GM23338 (cell line): Measurements from ENCODE around the gene APOBEC3A.

ENCODE experiments used
- CREB1 ChIP-seq: fragments of 250-450 bp; sonication (Bioruptor Pico); IDR thresholded peaks from 2 replicates; pipeline ENCODE4 v1.5.0; 2020; ENCODE audit warnings: low read depth, mild to moderate bottlenecking, moderate library complexity
- EZH2 ChIP-seq: fragments of 200-600 bp; sonication (generic); IDR thresholded peaks from one replicate; pipeline ENCODE4 v1.8.0; 2017; ENCODE audit warnings: antibody characterized with exemption, mild to moderate bottlenecking, low read depth; ENCODE audit not compliant: unreplicated experiment
- EZH2phosphoT487 ChIP-seq: fragments of 200-600 bp; sonication (generic); IDR thresholded peaks from one replicate; pipeline ENCODE4 v1.8.1; 2018; ENCODE audit warnings: antibody characterized with exemption; ENCODE audit not compliant: unreplicated experiment
- JUNB ChIP-seq: IDR thresholded peaks from one replicate; pipeline ENCODE4 v1.6.1; 2016; ENCODE audit warnings: antibody characterized with exemption; ENCODE audit not compliant: unreplicated experiment
- NANOG ChIP-seq: IDR thresholded peaks from 2 replicates; pipeline ENCODE4 v1.6.1; 2016; ENCODE audit warnings: antibody characterized with exemption, borderline replicate concordance
- POLR2AphosphoS5 ChIP-seq: IDR thresholded peaks from 2 replicates; pipeline ENCODE4 v1.6.1; 2016; ENCODE audit warnings: antibody characterized with exemption, low read depth
- STAT1 ChIP-seq: IDR thresholded peaks from one replicate; pipeline ENCODE4 v1.6.1; 2016; ENCODE audit warnings: antibody characterized with exemption; ENCODE audit not compliant: unreplicated experiment
- ZNF114 ChIP-seq: fragments of 250-450 bp; sonication (Bioruptor Pico); IDR thresholded peaks from 2 replicates; pipeline ENCODE4 v1.5.0; 2020; ENCODE audit warnings: mild to moderate bottlenecking, moderate library complexity
- ZNF331 ChIP-seq: fragments of 250-450 bp; sonication (Bioruptor Pico); IDR thresholded peaks from 2 replicates; pipeline ENCODE4 v1.5.0; 2020; ENCODE audit warnings: low read depth, mild to moderate bottlenecking, moderate library complexity
- TF ChIP-seq, protein P1 (sequence below), 2 experiments: fragments of 200-600 bp in 1 of 2; sonication (generic) in 1 of 2; conservative IDR thresholded peaks; 2 replicates each; pipeline versions ENCODE4 v1.5.1 to v1.6.1; 2016 to 2017; ENCODE audit warnings: antibody characterized with exemption in 2 of 2, low read depth in 2 of 2, mild to moderate bottlenecking in 2 of 2, moderate library complexity in 1 of 2
- TF ChIP-seq, protein P2 (sequence below): IDR thresholded peaks from one replicate; pipeline ENCODE4 v1.6.1; 2018; ENCODE audit warnings: antibody characterized with exemption; ENCODE audit not compliant: unreplicated experiment
- TF ChIP-seq, protein P3 (sequence below): IDR thresholded peaks from 2 replicates; pipeline ENCODE4 v1.6.1; 2016; ENCODE audit warnings: antibody characterized with exemption
- TF ChIP-seq, protein P4 (sequence below): fragments of 250-450 bp; sonication (Bioruptor Pico); IDR thresholded peaks from 2 replicates; pipeline ENCODE4 v1.5.0; 2020; ENCODE audit warnings: mild to moderate bottlenecking, moderate library complexity

DNA sequence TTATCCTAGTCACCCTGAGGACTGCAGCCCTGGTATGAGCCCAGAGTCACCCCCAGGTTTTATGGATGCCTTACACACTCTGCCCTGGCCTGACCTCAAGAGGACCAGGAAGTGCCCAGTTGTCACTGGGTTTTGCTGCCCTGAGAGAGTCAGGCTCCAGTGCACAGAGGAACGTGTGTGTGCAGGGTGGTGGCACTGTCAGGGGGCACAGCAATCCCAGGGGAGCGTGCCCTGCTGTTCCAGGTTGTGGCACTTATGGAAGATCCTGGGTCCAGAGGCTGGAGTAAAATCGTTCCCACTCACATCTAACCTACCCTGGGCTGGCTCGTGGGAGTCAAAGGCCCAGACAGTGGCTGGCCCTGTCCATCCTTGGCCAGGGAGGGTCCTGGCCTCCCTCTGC is 7.6 kb downstream of the APOBEC3A start:
- TF ChIP-seq, protein P1, sequence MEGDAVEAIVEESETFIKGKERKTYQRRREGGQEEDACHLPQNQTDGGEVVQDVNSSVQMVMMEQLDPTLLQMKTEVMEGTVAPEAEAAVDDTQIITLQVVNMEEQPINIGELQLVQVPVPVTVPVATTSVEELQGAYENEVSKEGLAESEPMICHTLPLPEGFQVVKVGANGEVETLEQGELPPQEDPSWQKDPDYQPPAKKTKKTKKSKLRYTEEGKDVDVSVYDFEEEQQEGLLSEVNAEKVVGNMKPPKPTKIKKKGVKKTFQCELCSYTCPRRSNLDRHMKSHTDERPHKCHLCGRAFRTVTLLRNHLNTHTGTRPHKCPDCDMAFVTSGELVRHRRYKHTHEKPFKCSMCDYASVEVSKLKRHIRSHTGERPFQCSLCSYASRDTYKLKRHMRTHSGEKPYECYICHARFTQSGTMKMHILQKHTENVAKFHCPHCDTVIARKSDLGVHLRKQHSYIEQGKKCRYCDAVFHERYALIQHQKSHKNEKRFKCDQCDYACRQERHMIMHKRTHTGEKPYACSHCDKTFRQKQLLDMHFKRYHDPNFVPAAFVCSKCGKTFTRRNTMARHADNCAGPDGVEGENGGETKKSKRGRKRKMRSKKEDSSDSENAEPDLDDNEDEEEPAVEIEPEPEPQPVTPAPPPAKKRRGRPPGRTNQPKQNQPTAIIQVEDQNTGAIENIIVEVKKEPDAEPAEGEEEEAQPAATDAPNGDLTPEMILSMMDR (conservative IDR thresholded peaks at IDR 0.05; ENCODE audit: low read depth in 2 of 2): no peak
- TF ChIP-seq, protein P2, sequence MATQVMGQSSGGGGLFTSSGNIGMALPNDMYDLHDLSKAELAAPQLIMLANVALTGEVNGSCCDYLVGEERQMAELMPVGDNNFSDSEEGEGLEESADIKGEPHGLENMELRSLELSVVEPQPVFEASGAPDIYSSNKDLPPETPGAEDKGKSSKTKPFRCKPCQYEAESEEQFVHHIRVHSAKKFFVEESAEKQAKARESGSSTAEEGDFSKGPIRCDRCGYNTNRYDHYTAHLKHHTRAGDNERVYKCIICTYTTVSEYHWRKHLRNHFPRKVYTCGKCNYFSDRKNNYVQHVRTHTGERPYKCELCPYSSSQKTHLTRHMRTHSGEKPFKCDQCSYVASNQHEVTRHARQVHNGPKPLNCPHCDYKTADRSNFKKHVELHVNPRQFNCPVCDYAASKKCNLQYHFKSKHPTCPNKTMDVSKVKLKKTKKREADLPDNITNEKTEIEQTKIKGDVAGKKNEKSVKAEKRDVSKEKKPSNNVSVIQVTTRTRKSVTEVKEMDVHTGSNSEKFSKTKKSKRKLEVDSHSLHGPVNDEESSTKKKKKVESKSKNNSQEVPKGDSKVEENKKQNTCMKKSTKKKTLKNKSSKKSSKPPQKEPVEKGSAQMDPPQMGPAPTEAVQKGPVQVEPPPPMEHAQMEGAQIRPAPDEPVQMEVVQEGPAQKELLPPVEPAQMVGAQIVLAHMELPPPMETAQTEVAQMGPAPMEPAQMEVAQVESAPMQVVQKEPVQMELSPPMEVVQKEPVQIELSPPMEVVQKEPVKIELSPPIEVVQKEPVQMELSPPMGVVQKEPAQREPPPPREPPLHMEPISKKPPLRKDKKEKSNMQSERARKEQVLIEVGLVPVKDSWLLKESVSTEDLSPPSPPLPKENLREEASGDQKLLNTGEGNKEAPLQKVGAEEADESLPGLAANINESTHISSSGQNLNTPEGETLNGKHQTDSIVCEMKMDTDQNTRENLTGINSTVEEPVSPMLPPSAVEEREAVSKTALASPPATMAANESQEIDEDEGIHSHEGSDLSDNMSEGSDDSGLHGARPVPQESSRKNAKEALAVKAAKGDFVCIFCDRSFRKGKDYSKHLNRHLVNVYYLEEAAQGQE: no peak
- TF ChIP-seq EZH2phosphoT487 (no peak), EZH2 (no peak), POLR2AphosphoS5 (no peak), ZNF114 (CRISPR knock-in tag) (no peak), CREB1 (no peak), JUNB (no peak), ZNF331 (CRISPR knock-in tag) (no peak), NANOG (no peak), STAT1 (no peak)
- TF ChIP-seq, protein P3, sequence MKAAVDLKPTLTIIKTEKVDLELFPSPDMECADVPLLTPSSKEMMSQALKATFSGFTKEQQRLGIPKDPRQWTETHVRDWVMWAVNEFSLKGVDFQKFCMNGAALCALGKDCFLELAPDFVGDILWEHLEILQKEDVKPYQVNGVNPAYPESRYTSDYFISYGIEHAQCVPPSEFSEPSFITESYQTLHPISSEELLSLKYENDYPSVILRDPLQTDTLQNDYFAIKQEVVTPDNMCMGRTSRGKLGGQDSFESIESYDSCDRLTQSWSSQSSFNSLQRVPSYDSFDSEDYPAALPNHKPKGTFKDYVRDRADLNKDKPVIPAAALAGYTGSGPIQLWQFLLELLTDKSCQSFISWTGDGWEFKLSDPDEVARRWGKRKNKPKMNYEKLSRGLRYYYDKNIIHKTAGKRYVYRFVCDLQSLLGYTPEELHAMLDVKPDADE: no peak
- TF ChIP-seq, protein P4, sequence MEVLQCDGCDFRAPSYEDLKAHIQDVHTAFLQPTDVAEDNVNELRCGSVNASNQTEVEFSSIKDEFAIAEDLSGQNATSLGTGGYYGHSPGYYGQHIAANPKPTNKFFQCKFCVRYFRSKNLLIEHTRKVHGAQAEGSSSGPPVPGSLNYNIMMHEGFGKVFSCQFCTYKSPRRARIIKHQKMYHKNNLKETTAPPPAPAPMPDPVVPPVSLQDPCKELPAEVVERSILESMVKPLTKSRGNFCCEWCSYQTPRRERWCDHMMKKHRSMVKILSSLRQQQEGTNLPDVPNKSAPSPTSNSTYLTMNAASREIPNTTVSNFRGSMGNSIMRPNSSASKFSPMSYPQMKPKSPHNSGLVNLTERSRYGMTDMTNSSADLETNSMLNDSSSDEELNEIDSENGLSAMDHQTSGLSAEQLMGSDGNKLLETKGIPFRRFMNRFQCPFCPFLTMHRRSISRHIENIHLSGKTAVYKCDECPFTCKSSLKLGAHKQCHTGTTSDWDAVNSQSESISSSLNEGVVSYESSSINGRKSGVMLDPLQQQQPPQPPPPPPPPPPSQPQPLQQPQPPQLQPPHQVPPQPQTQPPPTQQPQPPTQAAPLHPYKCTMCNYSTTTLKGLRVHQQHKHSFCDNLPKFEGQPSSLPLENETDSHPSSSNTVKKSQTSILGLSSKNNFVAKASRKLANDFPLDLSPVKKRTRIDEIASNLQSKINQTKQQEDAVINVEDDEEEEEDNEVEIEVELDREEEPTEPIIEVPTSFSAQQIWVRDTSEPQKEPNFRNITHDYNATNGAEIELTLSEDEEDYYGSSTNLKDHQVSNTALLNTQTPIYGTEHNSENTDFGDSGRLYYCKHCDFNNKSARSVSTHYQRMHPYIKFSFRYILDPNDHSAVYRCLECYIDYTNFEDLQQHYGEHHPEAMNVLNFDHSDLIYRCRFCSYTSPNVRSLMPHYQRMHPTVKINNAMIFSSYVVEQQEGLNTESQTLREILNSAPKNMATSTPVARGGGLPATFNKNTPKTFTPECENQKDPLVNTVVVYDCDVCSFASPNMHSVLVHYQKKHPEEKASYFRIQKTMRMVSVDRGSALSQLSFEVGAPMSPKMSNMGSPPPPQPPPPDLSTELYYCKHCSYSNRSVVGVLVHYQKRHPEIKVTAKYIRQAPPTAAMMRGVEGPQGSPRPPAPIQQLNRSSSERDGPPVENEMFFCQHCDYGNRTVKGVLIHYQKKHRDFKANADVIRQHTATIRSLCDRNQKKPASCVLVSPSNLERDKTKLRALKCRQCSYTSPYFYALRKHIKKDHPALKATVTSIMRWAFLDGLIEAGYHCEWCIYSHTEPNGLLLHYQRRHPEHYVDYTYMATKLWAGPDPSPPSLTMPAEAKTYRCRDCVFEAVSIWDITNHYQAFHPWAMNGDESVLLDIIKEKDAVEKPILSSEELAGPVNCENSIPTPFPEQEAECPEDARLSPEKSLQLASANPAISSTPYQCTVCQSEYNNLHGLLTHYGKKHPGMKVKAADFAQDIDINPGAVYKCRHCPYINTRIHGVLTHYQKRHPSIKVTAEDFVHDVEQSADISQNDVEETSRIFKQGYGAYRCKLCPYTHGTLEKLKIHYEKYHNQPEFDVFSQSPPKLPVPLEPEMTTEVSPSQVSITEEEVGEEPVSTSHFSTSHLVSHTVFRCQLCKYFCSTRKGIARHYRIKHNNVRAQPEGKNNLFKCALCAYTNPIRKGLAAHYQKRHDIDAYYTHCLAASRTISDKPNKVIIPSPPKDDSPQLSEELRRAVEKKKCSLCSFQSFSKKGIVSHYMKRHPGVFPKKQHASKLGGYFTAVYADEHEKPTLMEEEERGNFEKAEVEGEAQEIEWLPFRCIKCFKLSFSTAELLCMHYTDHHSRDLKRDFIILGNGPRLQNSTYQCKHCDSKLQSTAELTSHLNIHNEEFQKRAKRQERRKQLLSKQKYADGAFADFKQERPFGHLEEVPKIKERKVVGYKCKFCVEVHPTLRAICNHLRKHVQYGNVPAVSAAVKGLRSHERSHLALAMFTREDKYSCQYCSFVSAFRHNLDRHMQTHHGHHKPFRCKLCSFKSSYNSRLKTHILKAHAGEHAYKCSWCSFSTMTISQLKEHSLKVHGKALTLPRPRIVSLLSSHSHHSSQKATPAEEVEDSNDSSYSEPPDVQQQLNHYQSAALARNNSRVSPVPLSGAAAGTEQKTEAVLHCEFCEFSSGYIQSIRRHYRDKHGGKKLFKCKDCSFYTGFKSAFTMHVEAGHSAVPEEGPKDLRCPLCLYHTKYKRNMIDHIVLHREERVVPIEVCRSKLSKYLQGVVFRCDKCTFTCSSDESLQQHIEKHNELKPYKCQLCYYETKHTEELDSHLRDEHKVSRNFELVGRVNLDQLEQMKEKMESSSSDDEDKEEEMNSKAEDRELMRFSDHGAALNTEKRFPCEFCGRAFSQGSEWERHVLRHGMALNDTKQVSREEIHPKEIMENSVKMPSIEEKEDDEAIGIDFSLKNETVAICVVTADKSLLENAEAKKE (CRISPR knock-in tag): no peak
